HUES64 (cell line): ENCODE results near the gene WRAP53.

Source experiments
- H3K27ac ChIP-seq: 2 replicates; pipeline ENCODE4 v1.7.0; 2013; ENCODE audit warnings: low read depth, low read length, inconsistent platforms
- H3K27me3 ChIP-seq: 2 replicates; pipeline ENCODE4 v1.6.1; 2013; ENCODE audit warnings: mild to moderate bottlenecking, low read length; ENCODE audit not compliant: insufficient read depth
- H3K36me3 ChIP-seq: 2 replicates; pipeline ENCODE4 v1.6.1; 2013; ENCODE audit warnings: mild to moderate bottlenecking, low read length; ENCODE audit not compliant: insufficient read depth
- H3K4me1 ChIP-seq: 2 replicates; pipeline ENCODE4 v1.6.1; 2013; ENCODE audit warnings: mild to moderate bottlenecking, low read length, moderate library complexity; ENCODE audit not compliant: insufficient read depth
- H3K4me3 ChIP-seq: 2 replicates; pipeline ENCODE4 v1.5.1; 2013; ENCODE audit warnings: mild to moderate bottlenecking, low read length, moderate library complexity
- H3K9ac ChIP-seq: 2 replicates; pipeline ENCODE4 v1.6.1; 2013; ENCODE audit warnings: mild to moderate bottlenecking, low read depth, low read length
- H3K9me3 ChIP-seq: 2 replicates; pipeline ENCODE4 v1.6.1; 2013; ENCODE audit warnings: low read depth, low read length; ENCODE audit not compliant: insufficient read depth
- WGBS: fragments of 150-250, 120-280 bp; methylation state at CpG from one replicate; pipeline ENCODE4 v1.1.7; 2013; ENCODE audit warnings: missing lambda C conversion rate; 5-methylcytosine and 5-hydroxymethylcytosine counted together

WRAP53 gene

DNA sequence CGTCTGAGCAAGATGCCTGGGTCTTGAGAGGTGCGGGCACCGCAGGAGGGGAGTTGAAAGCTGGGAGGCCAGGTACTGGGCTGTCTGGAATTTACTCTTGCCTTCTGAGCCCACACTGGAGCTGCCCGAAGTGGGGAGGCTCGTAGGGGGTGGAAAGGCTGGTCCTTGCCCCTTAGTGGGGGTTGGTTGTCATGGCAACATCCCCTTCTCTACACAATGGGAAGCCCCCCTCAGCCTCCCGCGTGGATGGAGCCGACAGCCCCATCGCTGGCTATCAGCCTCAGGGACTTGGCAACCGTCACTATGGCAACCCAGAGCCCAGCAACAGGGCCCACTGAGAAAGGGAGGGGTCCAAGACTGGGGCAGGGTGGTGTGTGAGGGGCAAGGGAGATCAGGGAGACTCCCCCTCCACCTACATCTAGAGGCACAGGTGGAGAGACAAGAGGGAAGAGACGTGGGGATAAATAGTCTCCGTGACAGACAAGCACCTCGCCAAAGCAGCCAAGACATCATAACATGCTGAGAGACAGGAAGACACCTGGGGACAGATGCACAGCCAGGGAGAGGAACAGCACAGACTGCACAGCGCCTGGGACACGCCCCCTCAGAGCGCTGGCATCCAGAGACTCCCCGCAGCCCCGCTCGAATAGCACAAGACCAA, 24.0 kb downstream of the WRAP53 start:
- Histone ChIP-seq H3K27me3 (peaks cover 3% of the 10 kb centered on the region; the same call in 1 of the 2 replicates), H3K4me1 (peaks cover 16% of the 10 kb centered on the region), H3K9me3 (no peaks in the 10 kb centered on the region), H3K36me3 (no peaks in the 10 kb centered on the region), H3K9ac (no peak overlapping the region), H3K4me3 (no peak overlapping the region), H3K27ac (no peak overlapping the region)
- 19% methylated on average over 17 of the region's 19 CpGs for whole genome bisulfite sequencing

DNA sequence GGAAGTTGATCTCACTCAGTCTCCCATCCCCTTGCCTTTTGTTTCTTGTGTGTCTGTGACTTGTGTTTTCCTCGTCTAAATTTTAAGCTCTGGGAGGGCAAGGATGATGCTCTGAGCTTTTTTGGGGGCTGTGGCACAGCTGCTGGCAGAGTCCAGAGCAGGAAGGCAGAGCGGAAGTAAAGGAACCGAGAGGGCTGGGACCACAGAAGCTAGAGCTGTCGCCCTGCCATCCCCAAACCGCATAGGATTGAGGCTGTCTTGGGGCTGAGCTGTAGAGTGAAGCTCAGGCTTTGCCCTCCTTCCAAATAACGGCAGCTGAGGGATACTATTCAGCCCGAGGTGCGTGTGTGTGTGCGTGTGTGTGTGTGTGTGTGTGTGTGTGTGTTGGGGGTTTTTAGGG, 25.5 kb downstream of the WRAP53 start:
- 65% methylated on average over 9 of the region's 9 CpGs for WGBS
- no peak overlapping the region for H3K9ac ChIP-seq
- H3K27ac ChIP-seq = no peak overlapping the region
- peaks cover 13% of the 10 kb centered on the region for H3K27me3 ChIP-seq
- H3K36me3 ChIP-seq = no peaks in the 10 kb centered on the region
- H3K4me3 ChIP-seq = no peak overlapping the region
- no peaks in the 10 kb centered on the region for H3K9me3 ChIP-seq
- peaks cover 19% of the 10 kb centered on the region for H3K4me1 ChIP-seq

DNA sequence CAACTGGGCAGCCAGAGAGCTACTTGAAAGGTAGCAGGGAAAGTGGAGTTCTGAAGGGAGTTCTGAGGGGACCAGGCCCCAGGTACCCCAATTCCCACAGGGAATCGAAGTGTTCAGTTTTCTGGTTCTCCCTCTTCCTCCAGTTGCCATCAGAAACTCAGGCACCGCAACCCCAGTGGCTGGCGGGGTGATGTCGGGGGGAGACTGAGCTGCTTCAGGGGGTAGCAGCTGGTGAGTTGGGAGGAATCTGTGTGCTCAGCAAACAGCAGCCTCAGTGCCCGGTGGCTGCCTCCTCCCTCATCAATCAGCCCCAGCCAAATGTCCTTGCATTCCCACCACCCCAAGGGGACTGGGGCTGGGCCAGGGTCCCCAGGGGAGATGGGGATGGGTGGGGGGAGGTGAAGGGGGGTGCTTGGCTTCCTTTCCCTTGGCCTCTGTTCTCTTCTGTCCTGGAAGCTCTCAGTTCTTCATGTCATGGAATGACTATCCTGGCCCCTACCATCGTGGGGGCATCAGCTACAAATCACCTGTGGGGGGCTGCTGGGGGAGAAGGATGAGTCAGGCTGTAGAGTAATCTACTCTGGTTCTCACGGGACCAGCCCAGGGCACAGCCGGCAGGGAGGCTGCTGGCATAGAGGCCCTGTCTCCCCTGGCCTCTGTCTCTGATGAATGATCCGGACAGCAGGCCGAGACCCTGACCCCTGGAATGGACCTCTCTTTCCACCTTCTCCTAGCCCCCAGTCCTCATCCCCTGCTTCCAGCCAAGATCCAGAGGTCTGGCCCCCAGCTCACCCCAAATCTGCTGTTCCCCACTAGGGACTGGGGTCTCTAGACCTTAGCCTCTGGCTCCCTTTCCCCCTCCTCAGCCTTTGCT, 26.7 kb downstream of the WRAP53 start:
- Histone ChIP-seq H3K27ac (no peak overlapping the region), H3K9ac (no peak overlapping the region), H3K27me3 (peaks cover 22% of the 10 kb centered on the region), H3K4me1 (peaks cover 19% of the 10 kb centered on the region), H3K36me3 (no peaks in the 10 kb centered on the region), H3K4me3 (no peak overlapping the region), H3K9me3 (no peaks in the 10 kb centered on the region)
- 85% methylated on average over 9 of the region's 10 CpGs for WGBS

DNA sequence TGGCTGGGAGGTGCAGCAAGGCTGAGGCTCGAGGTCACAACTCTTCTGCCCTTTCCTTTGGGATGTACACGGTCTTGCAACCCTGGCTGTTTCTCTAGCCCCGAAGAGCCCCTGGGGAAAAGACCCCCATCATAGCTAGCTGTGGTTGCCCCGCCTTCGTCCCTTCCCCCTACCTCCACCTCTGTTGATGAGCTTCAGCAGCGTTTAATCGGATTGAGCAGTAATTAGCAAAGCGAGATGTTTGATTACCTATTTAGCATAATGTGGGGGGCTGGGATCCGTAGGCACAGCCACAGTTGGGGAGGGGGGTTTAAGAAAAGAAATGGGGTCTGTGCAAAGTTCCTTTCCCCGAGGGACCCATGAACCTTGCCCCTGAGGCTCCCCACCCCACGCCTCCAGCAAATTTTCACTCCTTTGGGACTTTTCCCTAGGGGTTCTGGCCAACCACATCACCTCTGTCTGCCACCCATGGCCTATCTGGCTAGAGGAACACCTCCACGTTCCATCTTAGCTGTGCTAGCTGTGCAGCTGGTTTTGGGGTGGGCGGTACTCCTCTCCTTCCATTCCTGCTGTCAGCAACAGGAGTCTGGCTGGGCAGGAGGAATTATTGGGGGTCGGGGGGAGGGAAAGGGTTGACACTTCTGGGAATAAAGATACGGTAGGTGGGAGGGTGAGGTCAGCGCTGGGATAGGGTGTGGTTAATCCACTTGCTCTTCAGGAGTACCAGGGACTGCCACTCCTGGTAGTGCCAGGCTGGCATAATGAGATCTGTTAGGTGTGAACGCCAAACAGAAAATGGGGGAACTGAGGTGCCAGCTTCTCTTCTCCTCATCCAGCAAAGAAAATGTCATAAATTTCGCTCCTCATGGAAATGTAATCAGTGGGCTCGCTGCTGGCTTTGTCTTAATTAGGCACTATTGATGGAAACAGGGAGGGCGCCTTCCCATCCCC, 27.9 kb downstream of the WRAP53 start:
- peak overlapping the region; percentile 85 for H3K4me3 ChIP-seq
- H3K36me3 ChIP-seq = no peaks in the 10 kb centered on the region
- H3K27me3 ChIP-seq = peaks cover 22% of the 10 kb centered on the region
- 47% methylated on average over 20 of the region's 20 CpGs for WGBS
- H3K27ac ChIP-seq = no peak overlapping the region
- H3K9me3 ChIP-seq = no peaks in the 10 kb centered on the region
- peaks cover 18% of the 10 kb centered on the region for H3K4me1 ChIP-seq
- H3K9ac ChIP-seq = no peak overlapping the region

DNA sequence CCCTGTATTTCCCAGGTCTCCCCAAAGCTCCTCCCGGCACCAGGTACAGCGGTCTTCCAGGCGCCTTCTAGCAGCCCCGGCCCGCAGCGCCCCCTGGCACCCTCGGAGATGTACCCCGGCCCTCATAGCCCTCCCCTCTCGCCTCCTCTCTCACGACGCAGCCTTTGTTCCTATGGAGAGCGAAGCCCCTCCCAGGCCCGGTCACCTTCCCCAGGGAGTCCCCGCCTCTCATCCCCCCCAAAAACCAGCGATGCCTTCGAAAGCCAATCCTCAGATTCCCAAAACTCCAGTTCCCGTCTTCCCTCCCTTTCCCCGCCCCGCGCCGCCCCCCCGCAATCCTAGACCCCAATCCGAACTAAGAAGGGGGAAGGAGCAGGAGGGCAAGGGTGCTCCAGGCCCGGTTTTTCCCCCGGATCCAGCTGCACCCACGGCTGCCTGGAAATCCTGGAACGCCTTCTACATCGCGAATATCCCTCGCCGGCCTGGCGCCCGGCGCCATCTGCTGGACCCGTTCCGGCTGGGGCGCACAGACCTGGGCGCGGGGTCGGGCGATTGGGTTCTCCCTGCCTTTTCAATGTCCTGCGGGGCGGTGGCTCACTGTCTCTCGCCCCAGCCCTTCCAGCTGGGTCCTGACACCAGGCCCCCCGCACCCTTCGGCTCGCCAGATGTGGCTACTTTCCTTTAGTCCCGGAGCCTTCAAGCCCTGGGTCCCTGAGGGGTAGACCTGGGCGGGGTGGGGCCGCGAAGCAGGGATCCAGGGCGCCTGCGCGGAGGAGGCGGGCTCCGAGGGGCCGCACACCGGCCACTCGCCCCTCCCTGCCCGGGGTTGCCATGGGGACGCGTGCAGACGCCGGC, 28.9 kb downstream of the WRAP53 start, which contains the start of gene DNAH2:
TSS of gene DNAH2 (plus strand) at position 844 of the 855 bp plus-strand sequence. CDS start 1,991 bp downstream, outside the sequence.
- H3K27me3 ChIP-seq = peaks cover 19% of the 10 kb centered on the region
- WGBS = under 1% methylated on average over 64 of the region's 64 CpGs
- H3K4me1 ChIP-seq = peaks cover 13% of the 10 kb centered on the region
- peak within 1 kb of the TSS; percentile 86 for H3K27ac ChIP-seq
- peak within 1 kb of the TSS; percentile 85 for H3K4me3 ChIP-seq
- no peaks in the 10 kb centered on the region for H3K36me3 ChIP-seq
- peak within 1 kb of the TSS; percentile 66 for H3K9ac ChIP-seq
- no peaks in the 10 kb centered on the region for H3K9me3 ChIP-seq

DNA sequence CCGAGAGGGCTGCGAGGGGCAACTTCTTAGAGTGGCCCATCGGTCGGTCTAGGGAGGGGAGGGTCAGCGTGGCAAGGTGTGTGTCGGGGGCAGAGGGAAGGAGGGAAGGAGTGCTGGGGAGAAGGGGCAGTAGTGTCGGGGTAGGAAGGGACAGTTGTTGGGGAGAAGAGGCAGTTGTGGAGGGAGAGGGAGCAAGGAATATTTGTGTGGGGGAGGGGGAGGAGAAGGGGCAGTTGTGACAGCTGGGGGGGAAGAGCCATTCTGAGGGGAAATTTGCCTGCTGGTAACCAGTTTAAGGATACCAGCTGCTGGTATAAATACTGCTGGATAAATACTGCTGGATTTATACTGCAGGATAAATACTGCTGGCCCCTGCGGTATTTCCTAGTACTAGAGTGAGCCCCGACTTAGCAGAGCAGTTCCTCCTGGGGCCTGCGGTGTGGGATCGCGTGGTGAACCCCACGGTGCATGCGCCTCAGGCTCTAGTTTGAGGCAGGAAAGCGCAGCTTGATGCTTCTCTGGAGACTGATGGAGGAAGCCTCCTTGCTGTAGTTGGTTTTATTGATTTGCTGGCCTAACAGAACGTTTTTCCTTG, 29.6 kb downstream of the WRAP53 start:
- WGBS = 13% methylated on average over 16 of the region's 16 CpGs
- H3K36me3 ChIP-seq = no peaks in the 10 kb centered on the region
- no peaks in the 10 kb centered on the region for H3K9me3 ChIP-seq
- H3K27me3 ChIP-seq = peaks cover 19% of the 10 kb centered on the region
- H3K4me1 ChIP-seq = peaks cover 16% of the 10 kb centered on the region
- no peak overlapping the region for H3K9ac ChIP-seq
- H3K4me3 ChIP-seq = peak overlapping the region; percentile 85
- no peak overlapping the region; the same call in 1 of the 2 replicates for H3K27ac ChIP-seq

DNA sequence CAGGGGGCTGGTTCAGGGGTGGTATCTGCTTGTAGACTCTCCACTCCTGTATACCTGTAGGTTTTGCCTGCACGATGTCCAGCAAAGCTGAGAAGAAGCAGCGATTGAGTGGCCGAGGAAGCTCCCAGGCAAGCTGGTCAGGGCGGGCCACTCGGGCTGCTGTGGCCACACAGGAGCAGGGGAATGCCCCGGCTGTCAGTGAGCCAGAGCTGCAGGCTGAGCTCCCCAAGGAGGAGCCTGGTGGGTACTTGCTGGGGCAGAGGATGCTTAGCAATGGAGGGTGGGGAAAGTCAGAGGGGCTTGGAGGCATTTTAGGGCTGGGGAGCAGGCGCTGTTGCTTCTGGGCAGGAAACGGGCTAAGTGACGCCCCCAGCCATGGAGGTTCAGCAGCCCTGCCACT, 31.4 kb downstream of the WRAP53 start:
- Histone ChIP-seq H3K4me3 (no peak overlapping the region), H3K4me1 (peaks cover 16% of the 10 kb centered on the region), H3K9ac (no peak overlapping the region), H3K27me3 (peaks cover 19% of the 10 kb centered on the region), H3K36me3 (no peaks in the 10 kb centered on the region), H3K9me3 (no peaks in the 10 kb centered on the region), H3K27ac (no peak overlapping the region)
- WGBS = 84% methylated on average over 9 of the region's 9 CpGs

DNA sequence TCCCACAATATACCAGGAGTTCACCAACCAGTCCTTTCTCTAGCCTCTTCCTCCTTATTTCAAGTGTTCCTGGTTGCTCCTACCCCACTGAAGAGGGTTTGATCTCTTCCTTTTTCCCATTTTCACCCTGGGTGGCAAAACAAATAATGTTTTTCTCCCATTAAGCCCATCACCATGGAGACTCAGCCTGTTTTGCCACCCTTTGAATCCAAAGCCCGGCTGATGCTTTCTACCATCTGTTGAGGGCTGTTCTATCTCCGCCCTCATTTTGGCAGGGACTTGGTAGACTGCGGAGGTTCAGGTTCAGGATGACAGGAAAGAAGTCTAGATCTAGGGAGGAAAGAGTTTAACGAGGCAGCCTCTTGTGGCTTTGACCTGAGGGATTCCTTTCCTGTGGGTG, 31.8 kb downstream of the WRAP53 start:
- Histone ChIP-seq H3K9ac (no peak overlapping the region), H3K9me3 (no peaks in the 10 kb centered on the region), H3K4me3 (no peak overlapping the region), H3K4me1 (peaks cover 16% of the 10 kb centered on the region), H3K36me3 (no peaks in the 10 kb centered on the region), H3K27ac (no peak overlapping the region), H3K27me3 (peaks cover 19% of the 10 kb centered on the region)
- 78% methylated on average over 4 of the region's 4 CpGs for WGBS

DNA sequence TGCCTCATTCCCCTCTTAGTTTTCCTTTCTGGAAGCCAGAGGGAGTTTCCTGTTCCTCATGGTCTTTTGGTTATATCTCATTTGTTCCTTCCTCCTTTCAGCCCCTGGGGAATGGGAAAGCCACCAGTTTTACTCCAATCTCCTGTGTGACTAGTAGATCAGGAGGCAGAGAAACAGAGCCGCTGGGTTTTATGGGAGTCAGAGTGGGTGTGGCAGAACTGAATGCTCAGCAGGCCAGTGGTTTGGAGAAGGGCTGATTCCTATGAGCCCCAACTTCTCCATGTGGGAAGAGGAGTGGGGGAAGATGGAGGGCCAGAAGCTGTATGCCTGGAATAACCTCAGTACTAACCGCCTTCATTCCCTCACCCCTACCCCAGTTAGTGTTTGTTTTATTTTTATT, 33.3 kb downstream of the WRAP53 start:
- H3K9ac ChIP-seq = no peak overlapping the region
- 74% methylated on average over 1 of the region's 2 CpGs for WGBS
- H3K27ac ChIP-seq = no peak overlapping the region
- no peaks in the 10 kb centered on the region for H3K36me3 ChIP-seq
- peaks cover 19% of the 10 kb centered on the region for H3K27me3 ChIP-seq
- no peaks in the 10 kb centered on the region for H3K9me3 ChIP-seq
- peaks cover 7% of the 10 kb centered on the region for H3K4me1 ChIP-seq
- no peak overlapping the region for H3K4me3 ChIP-seq

DNA sequence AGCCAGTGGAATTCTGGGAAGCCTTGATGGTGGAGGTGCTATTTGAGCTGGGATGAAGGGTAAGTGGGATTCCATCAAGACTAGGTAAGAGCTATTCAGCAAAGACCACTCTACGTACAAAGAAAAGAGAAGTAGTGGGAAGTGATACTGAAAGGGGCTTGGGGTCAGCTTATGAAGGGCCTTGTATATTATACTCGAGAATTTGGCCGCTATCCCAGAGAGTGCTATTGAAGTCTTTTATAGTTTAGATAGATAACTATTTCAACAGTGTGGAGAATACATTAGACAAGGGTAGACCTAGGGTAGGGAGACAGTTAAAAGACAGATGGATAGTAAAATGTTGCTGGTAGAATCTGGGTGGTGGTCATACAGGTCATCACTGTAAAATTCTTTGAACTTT, 39.6 kb downstream of the WRAP53 start:
- Histone ChIP-seq H3K9me3 (no peaks in the 10 kb centered on the region), H3K9ac (no peak overlapping the region), H3K27me3 (no peaks in the 10 kb centered on the region), H3K36me3 (no peaks in the 10 kb centered on the region), H3K4me3 (no peak overlapping the region), H3K27ac (no peak overlapping the region), H3K4me1 (no peaks in the 10 kb centered on the region)
- WGBS = 91% methylated on average over 3 of the region's 3 CpGs
